ENCODE measurements around the gene WNT2. TPM values are rescaled to one million over a fixed set of nuclear protein-coding genes. Genes with fewer than 3 reads are reported as not detected.

WNT2 gene
- total RNA-seq, 4 donors from 2014 or later, result not detected

DNA sequence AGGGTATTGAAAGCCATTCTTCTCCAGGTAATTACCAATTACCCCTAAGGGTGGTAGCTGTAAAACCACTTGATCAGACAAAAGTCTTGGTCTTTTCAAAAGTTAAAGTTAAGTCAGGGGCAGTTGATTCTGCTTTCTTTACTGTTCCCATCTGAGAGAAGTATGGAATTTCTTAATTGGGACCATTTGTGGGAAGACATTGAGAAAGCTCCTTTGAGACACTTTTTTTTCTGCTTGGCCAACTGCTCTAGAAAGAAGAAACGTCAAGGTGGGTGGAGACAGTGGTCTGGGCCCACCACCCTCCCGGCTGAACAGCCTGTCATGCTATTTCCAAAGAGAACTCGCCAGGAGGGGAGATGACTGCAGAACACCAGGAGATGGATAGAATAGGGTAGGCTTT, 45.3 kb downstream of the WNT2 start:
- intact Hi-C loops (cut with DNase I; ENCODE audit: low total_unique reads) (no loop called here), in situ Hi-C loops (cut with MboI; ENCODE audit: low pct_ligation_motif_present in 1 of 4, low pct_unique_long_range_greater_than_20kb in 1 of 4, low sequenced_read_pairs in 3 of 4) (no loop called here)
- no peak overlapping the region for H3K27ac ChIP-seq
- no peaks in the 10 kb centered on the region for H3K9me3 ChIP-seq
- no peak overlapping the region for H3K4me3 ChIP-seq
- no peaks in the 10 kb centered on the region for H3K36me3 ChIP-seq
- WGBS, 2 donors (ENCODE audit: low coverage in 1 of 2), result 58 to 80% methylated on average over 2 to 3 of the region's 3 CpGs
- no peaks in the 10 kb centered on the region for H3K4me1 ChIP-seq
- DNase-seq, result no peak
- peaks cover 5% of the 10 kb centered on the region for H3K27me3 ChIP-seq
- TF ChIP-seq, protein P1, sequence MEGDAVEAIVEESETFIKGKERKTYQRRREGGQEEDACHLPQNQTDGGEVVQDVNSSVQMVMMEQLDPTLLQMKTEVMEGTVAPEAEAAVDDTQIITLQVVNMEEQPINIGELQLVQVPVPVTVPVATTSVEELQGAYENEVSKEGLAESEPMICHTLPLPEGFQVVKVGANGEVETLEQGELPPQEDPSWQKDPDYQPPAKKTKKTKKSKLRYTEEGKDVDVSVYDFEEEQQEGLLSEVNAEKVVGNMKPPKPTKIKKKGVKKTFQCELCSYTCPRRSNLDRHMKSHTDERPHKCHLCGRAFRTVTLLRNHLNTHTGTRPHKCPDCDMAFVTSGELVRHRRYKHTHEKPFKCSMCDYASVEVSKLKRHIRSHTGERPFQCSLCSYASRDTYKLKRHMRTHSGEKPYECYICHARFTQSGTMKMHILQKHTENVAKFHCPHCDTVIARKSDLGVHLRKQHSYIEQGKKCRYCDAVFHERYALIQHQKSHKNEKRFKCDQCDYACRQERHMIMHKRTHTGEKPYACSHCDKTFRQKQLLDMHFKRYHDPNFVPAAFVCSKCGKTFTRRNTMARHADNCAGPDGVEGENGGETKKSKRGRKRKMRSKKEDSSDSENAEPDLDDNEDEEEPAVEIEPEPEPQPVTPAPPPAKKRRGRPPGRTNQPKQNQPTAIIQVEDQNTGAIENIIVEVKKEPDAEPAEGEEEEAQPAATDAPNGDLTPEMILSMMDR (IDR thresholded peaks at IDR 0.05), result no peak
- TF ChIP-seq POLR2AphosphoS5 (IDR thresholded peaks at IDR 0.05), result no peak

DNA sequence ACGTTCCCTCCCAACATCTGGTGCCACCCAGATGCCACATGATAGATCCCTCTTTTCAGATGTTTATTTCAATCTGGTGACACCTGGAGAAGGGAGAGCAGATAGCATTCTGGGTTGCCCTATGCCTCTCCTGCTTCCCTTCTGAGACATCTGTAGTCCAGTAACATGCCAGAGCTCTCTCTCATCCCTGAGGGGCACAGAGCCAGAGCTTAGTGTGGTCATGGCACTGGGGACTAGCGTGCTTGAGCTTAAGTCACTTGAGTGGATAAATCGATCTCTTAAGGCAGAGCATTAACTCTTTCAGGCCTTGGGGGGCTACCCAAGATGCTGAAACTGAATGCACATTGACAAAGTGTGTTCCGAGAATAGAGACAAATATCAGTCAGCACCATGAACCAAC, 47.9 kb downstream of the WNT2 start:
- Histone ChIP-seq H3K27me3 (peaks cover 5% of the 10 kb centered on the region), H3K36me3 (no peaks in the 10 kb centered on the region), H3K9me3 (no peaks in the 10 kb centered on the region), H3K4me3 (no peak overlapping the region), H3K27ac (no peak overlapping the region), H3K4me1 (no peaks in the 10 kb centered on the region)
- in situ Hi-C loops (cut with MboI; ENCODE audit: low pct_ligation_motif_present in 1 of 4, low pct_unique_long_range_greater_than_20kb in 1 of 4, low sequenced_read_pairs in 3 of 4), result no loop called here
- TF ChIP-seq EP300 (IDR thresholded peaks at IDR 0.05; ENCODE audit: low read depth) (no peak), POLR2A (IDR thresholded peaks at IDR 0.05) (no peak), POLR2AphosphoS5 (IDR thresholded peaks at IDR 0.05) (no peak)
- TF ChIP-seq, protein P1 (IDR thresholded peaks at IDR 0.05), result no peak
- 75 to 100% methylated on average over 1 to 4 of the region's 4 CpGs for WGBS, 2 donors (ENCODE audit: low coverage in 1 of 2)
- DNase-seq, result no peak
- intact Hi-C loops (cut with DNase I; ENCODE audit: low total_unique reads), result no loop called here

- Histone ChIP-seq H3K4me1 (no peaks in the 10 kb centered on the region), H3K9me3 (no peaks in the 10 kb centered on the region), H3K27me3 (peaks cover 5% of the 10 kb centered on the region), H3K27ac (no peak overlapping the region), H3K4me3 (no peak overlapping the region), H3K36me3 (no peaks in the 10 kb centered on the region)
- TF ChIP-seq, protein P1 (IDR thresholded peaks at IDR 0.05), result no peak
- TF ChIP-seq EP300 (IDR thresholded peaks at IDR 0.05; ENCODE audit: low read depth) (no peak), POLR2A (IDR thresholded peaks at IDR 0.05) (no peak), POLR2AphosphoS5 (IDR thresholded peaks at IDR 0.05) (no peak)
- in situ Hi-C loops (cut with MboI; ENCODE audit: low pct_ligation_motif_present in 1 of 4, low pct_unique_long_range_greater_than_20kb in 1 of 4, low sequenced_read_pairs in 3 of 4) (no loop called here), intact Hi-C loops (cut with DNase I; ENCODE audit: low total_unique reads) (no loop called here)
- WGBS, 2 donors (ENCODE audit: low coverage in 1 of 2), result 68 to 73% methylated on average over 11 of the region's 11 CpGs
- DNase-seq, result no peak
These were observed 49.0 kb downstream of the WNT2 start for GRCh38 chr7:117273814-117274225.

- WGBS, 2 donors (ENCODE audit: low coverage in 1 of 2), result 44 to 52% methylated on average over 2 of the region's 2 CpGs
- intact Hi-C loops (cut with DNase I; ENCODE audit: low total_unique reads) (no loop called here), in situ Hi-C loops (cut with MboI; ENCODE audit: low pct_ligation_motif_present in 1 of 4, low pct_unique_long_range_greater_than_20kb in 1 of 4, low sequenced_read_pairs in 3 of 4) (no loop called here)
- H3K4me1 ChIP-seq, result no peaks in the 10 kb centered on the region
- no peak for TF ChIP-seq POLR2AphosphoS5 (IDR thresholded peaks at IDR 0.05)
- TF ChIP-seq, protein P1 (IDR thresholded peaks at IDR 0.05), result no peak
- TF ChIP-seq EP300 (IDR thresholded peaks at IDR 0.05; ENCODE audit: low read depth), result no peak
- TF ChIP-seq POLR2A (IDR thresholded peaks at IDR 0.05), result no peak
- H3K9me3 ChIP-seq, result no peaks in the 10 kb centered on the region
- H3K36me3 ChIP-seq, result no peaks in the 10 kb centered on the region
- no peak overlapping the region for H3K27ac ChIP-seq
- H3K27me3 ChIP-seq, result peaks cover 5% of the 10 kb centered on the region
- no peak overlapping the region for H3K4me3 ChIP-seq
- no peak for DNase-seq
These were observed 49.5 kb downstream of the WNT2 start for GRCh38 chr7:117273325-117273724.

All from transverse colon (tissue), 4 donors.